ENCODE results near the gene CSK. TPM values are rescaled to one million over a fixed set of nuclear protein-coding genes. Genes with fewer than 3 reads are reported as not detected.

The CSK gene
- 37.6 and 55.2 TPM in 2 replicates for total RNA-seq

DNA sequence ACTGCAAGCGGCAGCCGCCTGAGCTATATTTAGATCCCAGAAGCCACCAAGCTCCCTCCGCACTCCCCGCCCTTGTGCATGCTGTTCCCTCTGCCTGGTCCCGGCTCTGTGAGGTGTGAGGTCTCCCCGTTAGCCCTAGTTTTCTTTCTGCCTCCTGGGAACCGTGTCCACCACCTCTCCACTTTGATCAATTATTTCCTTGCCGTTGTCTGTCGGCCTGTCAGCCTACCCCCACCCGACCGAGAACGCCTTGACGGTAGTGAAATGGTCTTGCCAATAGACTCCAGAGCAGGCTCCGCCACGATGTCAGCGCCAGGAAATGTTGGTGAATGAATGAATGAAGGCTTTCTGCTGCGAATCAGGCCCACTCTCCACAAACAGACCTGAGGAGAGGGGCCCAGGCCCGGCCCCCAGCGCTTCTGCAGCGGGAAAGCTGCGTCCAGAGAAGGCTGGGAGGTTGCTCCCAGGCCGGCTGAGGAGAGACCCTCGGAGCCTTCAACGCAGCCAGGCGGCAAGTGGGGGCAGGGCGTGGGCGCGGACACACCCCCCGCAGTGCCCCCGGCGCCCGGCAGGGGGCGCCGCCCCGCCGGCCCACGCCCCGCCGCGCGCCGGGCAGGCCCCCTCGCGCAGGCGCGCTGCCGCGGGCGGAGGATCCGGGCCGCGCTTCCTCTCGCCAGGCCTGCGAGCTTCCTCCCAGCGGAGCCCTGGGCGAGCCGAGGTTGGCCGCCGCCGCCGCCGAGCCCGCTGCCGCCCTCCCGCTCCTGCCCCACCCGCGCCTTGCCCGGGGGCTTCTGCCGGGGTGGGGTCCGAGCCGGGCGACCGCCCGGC lies at the start of gene CSK:
CSK (plus strand) TSS at position 650 of the 828 bp plus-strand sequence. CDS start 16,218 bp downstream, outside the sequence.

GRCh38 chr15:74748322-74748946 lies 33.4 kb upstream of the CSK start, which contains the start of gene CYP1A2:
CYP1A2 (plus strand) TSS chr15:74748845; CDS start chr15:74749739, 894 bp downstream.

DNA sequence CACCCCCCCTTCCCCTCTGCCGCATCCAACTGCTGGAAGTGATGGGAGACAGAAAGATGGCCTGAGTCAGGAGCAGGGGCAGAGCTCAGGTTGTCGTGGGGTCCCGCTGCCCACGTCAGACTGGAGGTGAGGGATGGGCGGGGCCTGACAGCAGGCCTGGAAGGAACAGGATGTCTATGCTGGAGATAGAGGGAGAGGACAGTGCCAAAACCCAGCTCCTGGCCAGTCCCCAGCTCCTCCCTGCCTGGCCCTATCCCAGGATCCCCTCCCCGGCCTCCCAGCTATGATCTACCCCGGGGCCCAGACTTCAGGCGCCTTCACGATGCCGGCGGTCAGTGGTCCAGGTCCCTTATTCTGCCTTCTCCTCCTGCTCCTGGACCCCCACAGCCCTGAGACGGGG lies 30.7 kb downstream of the CSK start, which contains the start of gene LMAN1L:
LMAN1L (plus strand) TSS at position 303 of the 400 bp plus-strand sequence; CDS start at position 323, 20 bp downstream.

DNA sequence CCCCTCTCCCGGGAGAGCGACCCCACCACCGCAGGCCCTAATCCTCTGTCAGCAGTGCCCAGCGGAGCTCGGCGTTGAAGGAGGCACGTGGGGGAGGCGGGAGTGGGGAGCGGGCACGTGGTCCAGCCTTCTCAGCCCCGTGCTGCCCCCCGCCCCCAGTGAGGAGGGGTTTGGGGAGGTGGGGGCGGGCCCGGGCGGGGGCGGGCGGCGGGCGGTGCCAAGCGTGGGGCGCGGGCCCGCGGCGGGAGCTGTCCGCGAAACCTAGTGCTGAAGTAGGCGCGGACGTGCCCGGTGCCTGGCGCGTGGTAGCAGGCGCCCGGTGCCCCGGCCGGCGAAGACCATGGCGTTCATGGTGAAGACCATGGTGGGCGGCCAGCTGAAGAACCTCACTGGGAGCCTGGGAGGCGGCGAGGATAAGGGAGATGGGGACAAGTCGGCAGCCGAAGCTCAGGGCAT lies 44.5 kb downstream of the CSK start, which contains the start of gene CPLX3:
CPLX3 (plus strand) TSS at position 264 of the 456 bp plus-strand sequence; CDS start at position 341, 77 bp downstream.

DNA sequence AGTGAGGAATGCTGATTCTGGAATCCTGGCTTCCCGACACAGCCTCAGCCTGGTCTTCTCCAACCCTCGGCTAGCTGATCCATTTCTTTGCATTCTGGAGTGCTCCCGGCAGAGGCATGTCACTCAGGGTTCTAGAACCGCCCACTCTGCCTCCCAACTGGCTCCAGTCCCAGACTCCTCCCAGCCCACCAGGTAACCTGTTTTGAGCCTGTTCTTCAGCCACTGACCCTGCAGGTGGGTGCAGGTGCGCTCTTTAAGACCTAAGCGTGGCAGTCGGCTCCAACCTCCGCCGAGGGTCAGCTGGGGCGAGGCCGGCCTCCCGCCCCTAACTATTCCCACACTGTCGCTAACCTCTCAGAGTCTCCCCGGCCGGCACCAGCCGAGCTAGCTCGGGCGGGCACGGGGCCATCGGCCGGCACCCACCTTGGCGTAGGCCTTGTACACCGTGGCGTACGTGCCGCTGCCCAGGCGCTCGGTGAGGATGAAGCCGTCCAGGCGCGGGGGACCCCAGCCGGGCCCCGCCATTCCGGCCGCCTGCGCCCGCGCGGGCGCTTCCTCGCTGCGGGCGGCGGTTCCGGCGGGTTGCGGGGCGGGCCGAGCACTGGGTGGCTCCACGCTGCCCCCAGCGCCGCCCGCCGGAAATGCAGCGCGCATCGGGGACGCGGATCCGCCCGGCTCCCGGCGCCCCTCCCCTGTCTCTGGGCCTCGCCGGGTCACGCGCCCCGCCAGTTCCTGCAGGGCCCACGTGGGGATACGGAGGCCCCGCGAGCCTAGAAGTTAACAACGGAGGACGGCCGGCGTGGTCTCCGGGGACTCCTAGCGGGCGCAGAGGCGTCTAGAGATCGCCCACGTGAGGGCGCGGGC lies 60.9 kb downstream of the CSK start, which contains the start of gene ULK3:
ULK3 (minus strand) TSS at position 576 of the 864 bp plus-strand sequence; CDS start at position 525, 51 bp downstream.

Other genes with a start within 250 kb of the CSK start
- gene ARID3B, start 240.9 kb upstream of the CSK start, total RNA-seq, result 2.0 and 2.4 TPM in 2 replicates
- 55.9 and 64.2 TPM in 2 replicates for gene CLK3, start 166.2 kb upstream of the CSK start, total RNA-seq
- 22.0 and 23.5 TPM in 2 replicates for gene EDC3, start 86.1 kb upstream of the CSK start, total RNA-seq
- gene CYP1A1, start 56.6 kb upstream of the CSK start, total RNA-seq, result 0.40 and 1.2 TPM in 2 replicates
- not detected in 2 replicates for gene CYP1A2, start 33.2 kb upstream of the CSK start, total RNA-seq
- gene LMAN1L, start 30.8 kb downstream of the CSK start, total RNA-seq, result 0.26 TPM in 1 of 2 replicates, not detected in the other
- not detected in 2 replicates for gene CPLX3, start 44.5 kb downstream of the CSK start, total RNA-seq
- 14.5 and 28.5 TPM in 2 replicates for gene ULK3, start 61.1 kb downstream of the CSK start, total RNA-seq
- 28.7 and 39.0 TPM in 2 replicates for gene SCAMP2, start 91.3 kb downstream of the CSK start, total RNA-seq
- 118 TPM in 2 replicates for gene MPI, start 108.0 kb downstream of the CSK start, total RNA-seq
- gene FAM219B, start 124.8 kb downstream of the CSK start, total RNA-seq, result 50.0 and 71.3 TPM in 2 replicates
- 33.1 and 41.3 TPM in 2 replicates for gene COX5A, start 156.0 kb downstream of the CSK start, total RNA-seq
- gene RPP25, start 174.7 kb downstream of the CSK start, total RNA-seq, result 2.6 and 4.6 TPM in 2 replicates
- gene SCAMP5, start 213.5 kb downstream of the CSK start, total RNA-seq, result 1.6 and 2.6 TPM in 2 replicates
- 7.3 and 7.4 TPM in 2 replicates for gene PPCDC, start 241.5 kb downstream of the CSK start, total RNA-seq

Data from smooth muscle cell of the pulmonary artery (primary cell).